Keratinocyte (primary cell): ENCODE results near the gene TSPAN18.

Source experiments
- EZH2 ChIP-seq: IDR thresholded peaks from one replicate; pipeline ENCODE4 v1.6.1; 2012; ENCODE audit warnings: inconsistent platforms, mild to moderate bottlenecking, low read length, moderate library complexity
- TF ChIP-seq, protein P1 (sequence below), 3 experiments: IDR thresholded peaks in 1 of 3; conservative IDR thresholded peaks in 1 of 3; optimal IDR thresholded peaks in 1 of 3; 2 replicates in 2 of 3; 3 replicates in 1 of 3; pipeline versions ENCODE3 to v1.5.1; 2011; ENCODE audit warnings: low read length in 3 of 3, mild to moderate bottlenecking in 3 of 3, moderate library complexity in 2 of 3, control low read depth in 1 of 3, inconsistent platforms in 1 of 3; ENCODE audit not compliant: insufficient read depth in 2 of 3; ENCODE audit errors: extremely low read depth in 1 of 3

DNA sequence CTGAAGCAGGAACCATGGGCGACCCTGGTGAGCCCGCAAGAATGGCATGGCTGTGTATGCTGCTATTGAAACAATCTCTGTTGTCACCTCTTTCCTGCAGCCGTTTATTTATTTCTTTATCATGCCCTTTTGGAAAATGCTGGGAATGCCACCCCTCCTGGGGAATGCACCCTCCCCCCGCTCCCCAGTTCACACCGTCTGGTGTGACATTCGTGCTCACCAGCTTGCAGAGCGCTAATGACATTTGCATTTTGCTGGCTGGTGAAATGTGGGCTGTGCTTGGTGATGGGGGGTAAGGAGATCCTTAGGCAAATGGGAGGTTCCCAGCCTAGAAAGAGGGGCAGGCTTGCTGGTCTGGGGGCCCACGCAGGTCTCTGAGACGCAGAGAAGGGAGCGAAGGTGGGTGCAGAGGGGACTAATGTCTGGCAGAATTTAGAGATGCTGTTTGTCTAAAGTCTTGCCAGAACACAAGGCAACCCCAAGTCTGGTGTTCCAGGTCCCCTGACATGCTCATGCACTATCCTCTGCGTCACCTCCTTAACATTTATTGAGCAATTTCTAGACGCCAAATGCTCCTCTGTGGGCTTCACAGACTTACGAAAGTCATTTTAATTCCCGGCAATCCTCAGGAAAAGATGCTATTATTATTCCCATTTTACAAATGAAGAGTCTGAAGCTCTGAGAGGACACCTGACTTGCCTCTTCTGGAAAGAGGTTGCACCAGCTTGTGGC lies 132.2 kb downstream of the TSPAN18 start:
- TF ChIP-seq, protein P1, sequence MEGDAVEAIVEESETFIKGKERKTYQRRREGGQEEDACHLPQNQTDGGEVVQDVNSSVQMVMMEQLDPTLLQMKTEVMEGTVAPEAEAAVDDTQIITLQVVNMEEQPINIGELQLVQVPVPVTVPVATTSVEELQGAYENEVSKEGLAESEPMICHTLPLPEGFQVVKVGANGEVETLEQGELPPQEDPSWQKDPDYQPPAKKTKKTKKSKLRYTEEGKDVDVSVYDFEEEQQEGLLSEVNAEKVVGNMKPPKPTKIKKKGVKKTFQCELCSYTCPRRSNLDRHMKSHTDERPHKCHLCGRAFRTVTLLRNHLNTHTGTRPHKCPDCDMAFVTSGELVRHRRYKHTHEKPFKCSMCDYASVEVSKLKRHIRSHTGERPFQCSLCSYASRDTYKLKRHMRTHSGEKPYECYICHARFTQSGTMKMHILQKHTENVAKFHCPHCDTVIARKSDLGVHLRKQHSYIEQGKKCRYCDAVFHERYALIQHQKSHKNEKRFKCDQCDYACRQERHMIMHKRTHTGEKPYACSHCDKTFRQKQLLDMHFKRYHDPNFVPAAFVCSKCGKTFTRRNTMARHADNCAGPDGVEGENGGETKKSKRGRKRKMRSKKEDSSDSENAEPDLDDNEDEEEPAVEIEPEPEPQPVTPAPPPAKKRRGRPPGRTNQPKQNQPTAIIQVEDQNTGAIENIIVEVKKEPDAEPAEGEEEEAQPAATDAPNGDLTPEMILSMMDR (optimal IDR thresholded peaks at IDR 0.05 in 1 of 3, IDR thresholded peaks at IDR 0.05 in 1 of 3, conservative IDR thresholded peaks at IDR 0.05 in 1 of 3; ENCODE audit: extremely low read depth in 1 of 3, insufficient read depth in 2 of 3, low read length in 3 of 3), result no peak
- TF ChIP-seq EZH2, result no peak
